Measurements from ENCODE around the gene SND1.

- TF ChIP-seq CTCF (IDR thresholded peaks at IDR 0.05; ENCODE audit: low read depth, low read length, missing input control) = no peak
- TF ChIP-seq SP1 (IDR thresholded peaks at IDR 0.05) = no peak
Observed at GRCh38 chr7:127940381-127941160, 288.6 kb downstream of the SND1 start.

Data from liver (tissue), 3 donors.